Astrocyte of the spinal cord (primary cell): ENCODE data around the gene CDYL.

Experiments
- DNase-seq: peaks from one replicate; pipeline ENCODE4 v3.0.0; 2011; ENCODE audit warnings: low read depth, low spot score
- H3K4me3 ChIP-seq: 2 replicates; pipeline ENCODE4 v1.5.1; 2011; ENCODE audit warnings: low read depth, mild to moderate bottlenecking, low read length, moderate library complexity
- in situ Hi-C: cut with HindIII; loops from 2 replicates; pipeline ENCODE4 v1.10.0; 2017; ENCODE audit warnings: low sequenced_read_pairs
- TF ChIP-seq, protein P1 (sequence below): IDR thresholded peaks from 2 replicates; pipeline ENCODE4 v1.5.1; 2012; ENCODE audit warnings: low read depth, mild to moderate bottlenecking, low read length, inconsistent platforms

CDYL gene

GRCh38 chr6:4903751-4904370 is 127.7 kb downstream of the CDYL start:
- in situ Hi-C loops: no loop called here
- no peak overlapping the region for H3K4me3 ChIP-seq
- TF ChIP-seq, protein P1, sequence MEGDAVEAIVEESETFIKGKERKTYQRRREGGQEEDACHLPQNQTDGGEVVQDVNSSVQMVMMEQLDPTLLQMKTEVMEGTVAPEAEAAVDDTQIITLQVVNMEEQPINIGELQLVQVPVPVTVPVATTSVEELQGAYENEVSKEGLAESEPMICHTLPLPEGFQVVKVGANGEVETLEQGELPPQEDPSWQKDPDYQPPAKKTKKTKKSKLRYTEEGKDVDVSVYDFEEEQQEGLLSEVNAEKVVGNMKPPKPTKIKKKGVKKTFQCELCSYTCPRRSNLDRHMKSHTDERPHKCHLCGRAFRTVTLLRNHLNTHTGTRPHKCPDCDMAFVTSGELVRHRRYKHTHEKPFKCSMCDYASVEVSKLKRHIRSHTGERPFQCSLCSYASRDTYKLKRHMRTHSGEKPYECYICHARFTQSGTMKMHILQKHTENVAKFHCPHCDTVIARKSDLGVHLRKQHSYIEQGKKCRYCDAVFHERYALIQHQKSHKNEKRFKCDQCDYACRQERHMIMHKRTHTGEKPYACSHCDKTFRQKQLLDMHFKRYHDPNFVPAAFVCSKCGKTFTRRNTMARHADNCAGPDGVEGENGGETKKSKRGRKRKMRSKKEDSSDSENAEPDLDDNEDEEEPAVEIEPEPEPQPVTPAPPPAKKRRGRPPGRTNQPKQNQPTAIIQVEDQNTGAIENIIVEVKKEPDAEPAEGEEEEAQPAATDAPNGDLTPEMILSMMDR: no peak
- DNase-seq: no peak

- in situ Hi-C loops: no loop called here
- TF ChIP-seq, protein P1: no peak
Measured at GRCh38 chr6:4904461-4905025, 128.3 kb downstream of the CDYL start.

DNA sequence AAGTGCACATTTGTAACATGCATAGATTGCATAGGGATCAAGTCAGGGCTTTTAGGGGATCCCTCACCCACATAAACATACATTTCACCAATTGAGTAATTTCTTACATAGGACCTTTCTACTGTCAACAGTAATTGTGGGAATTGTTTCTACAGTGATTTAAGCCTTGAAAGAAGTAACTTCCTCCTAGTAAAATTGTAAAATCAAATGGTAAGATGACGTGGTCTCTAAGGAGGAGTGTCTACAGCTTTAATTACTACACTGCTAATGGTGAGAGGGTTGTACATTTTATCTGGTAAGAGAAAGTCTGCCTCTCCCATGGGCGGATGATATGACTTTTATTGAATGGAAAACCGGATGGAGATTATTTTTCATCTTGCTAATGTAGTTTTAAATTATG is 129.6 kb downstream of the CDYL start:
- DNase-seq: no peak
- TF ChIP-seq, protein P1: no peak
- H3K4me3 ChIP-seq: no peak overlapping the region
- in situ Hi-C loops: no loop called here

More at GRCh38 chr6:4904461-4905025, 128.3 kb downstream of the CDYL start:
- H3K4me3 ChIP-seq: no peak overlapping the region
- DNase-seq: no peak

GRCh38 chr6:4906293-4907276 is 130.4 kb downstream of the CDYL start:
- no peak overlapping the region for H3K4me3 ChIP-seq
- TF ChIP-seq, protein P1: no peak
- in situ Hi-C loops: no loop called here
- DNase-seq: no peak

DNA sequence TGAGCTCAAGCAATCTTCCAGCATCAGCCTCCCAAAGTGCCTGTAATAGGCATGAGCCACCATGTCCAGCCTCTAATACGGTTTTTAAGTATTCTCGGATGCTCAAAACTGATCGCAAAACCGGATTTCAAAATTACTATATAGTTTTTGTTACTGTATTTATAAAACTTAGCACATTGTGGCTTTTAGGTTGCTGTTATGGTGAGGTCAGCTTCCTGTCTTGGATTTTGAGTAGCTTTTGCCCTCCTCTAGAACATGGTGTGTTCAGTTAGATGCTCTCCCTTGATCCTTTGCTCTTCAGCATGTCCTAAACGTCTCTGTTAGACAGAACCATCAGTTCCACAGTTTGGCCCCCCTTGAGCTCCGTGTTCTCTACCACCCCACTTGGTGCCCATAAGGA is 131.4 kb downstream of the CDYL start:
- TF ChIP-seq, protein P1: no peak
- no peak for DNase-seq
- no peak overlapping the region for H3K4me3 ChIP-seq
- in situ Hi-C loops: no loop called here

DNA sequence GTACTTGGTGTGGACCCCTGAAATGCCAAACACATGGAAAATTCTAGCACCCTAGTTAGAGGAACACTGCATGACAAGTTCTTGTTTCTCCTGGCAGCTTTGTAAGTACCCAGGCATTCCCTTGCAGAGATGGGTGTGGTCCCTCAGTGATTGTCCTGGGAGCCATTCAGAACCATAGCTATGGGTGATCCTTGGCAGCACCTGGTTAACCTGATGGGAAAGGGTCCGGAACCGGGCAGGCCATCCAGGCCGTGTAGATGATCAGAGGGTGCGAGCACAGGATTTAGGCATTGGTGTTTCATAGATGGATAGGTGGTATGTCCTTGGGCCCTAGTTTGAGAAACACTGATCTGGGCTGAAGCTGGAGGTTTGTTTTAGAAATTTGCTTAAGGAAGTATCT is 131.9 kb downstream of the CDYL start:
- no peak for DNase-seq
- in situ Hi-C loops: no loop called here
- no peak overlapping the region for H3K4me3 ChIP-seq
- TF ChIP-seq, protein P1: no peak
